Prostate gland (tissue), 2 donors: ENCODE results near the gene NUP133. TPM values are rescaled to one million over a fixed set of nuclear protein-coding genes. Genes with fewer than 3 reads are reported as not detected.

Source experiments
- DNase-seq: peaks from one replicate; pipeline ENCODE4 v3.0.0-alpha.2; 2019; ENCODE audit warnings: low spot score
- H3K27ac ChIP-seq, 2 donors: fragments of 200-600 bp; sonication (generic); 2 replicates each; pipeline ENCODE4 v1.5.1; 2017 to 2019
- H3K27me3 ChIP-seq: fragments of 200-600 bp; sonication (generic); replicated peaks from 2 replicates; pipeline ENCODE4 v1.5.1; 2019; ENCODE audit not compliant: insufficient read depth
- H3K36me3 ChIP-seq, 2 donors: fragments of 200-600 bp; sonication (generic); 1 replicate in 1 of 2; 2 replicates in 1 of 2; pipeline versions ENCODE4 v1.5.1 to v1.8.1; 2017 to 2019
- H3K4me1 ChIP-seq: fragments of 200-600 bp; sonication (generic); replicated peaks from 2 replicates; pipeline ENCODE4 v1.5.1; 2019
- H3K4me3 ChIP-seq, 2 donors: fragments of 200-600 bp; sonication (generic); 2 replicates each; pipeline ENCODE4 v1.5.1; 2017 to 2019
- H3K9me3 ChIP-seq: fragments of 200-600 bp; sonication (generic); 2 replicates; pipeline ENCODE4 v1.5.1; 2017
- POLR2A ChIP-seq: fragments of 450-650 bp; IDR thresholded peaks from one replicate; pipeline ENCODE4 v1.6.1; 2016; ENCODE audit warnings: antibody characterized with exemption, mild to moderate bottlenecking
- POLR2AphosphoS5 ChIP-seq: sonication (generic); formaldehyde crosslinking; IDR thresholded peaks from one replicate; pipeline ENCODE4 v1.6.1; 2017; ENCODE audit warnings: antibody characterized with exemption
- WGBS: methylation state at CpG from one replicate; pipeline ENCODE4 v1.1.5; 2018; 5-methylcytosine and 5-hydroxymethylcytosine counted together
- intact Hi-C: fragments of 100-400 bp; cut with DNase I; formaldehyde crosslinking; loops from one replicate; pipeline ENCODE4 v1.14.2; 2022
- total RNA-seq, 2 donors: library from RNA; depleted of rRNA; stranded (reverse); fragments of >200 nt; gene quantifications; one replicate each; pipeline ENCODE4 v1.1.0, GENCODE V29; 2016
- TF ChIP-seq, protein P1 (sequence below), 4 experiments: fragments of 200-600 bp in 2 of 4; fragments of 450-650 bp in 2 of 4; sonication (generic) in 2 of 4; IDR thresholded peaks; 1 replicate in 3 of 4; 2 replicates in 1 of 4; pipeline ENCODE4 v1.5.1; 2016 to 2019; ENCODE audit warnings: antibody characterized with exemption in 4 of 4, mild to moderate bottlenecking in 2 of 4, moderate library complexity in 2 of 4

NUP133 gene
- total RNA-seq, 2 donors from 2014 or later, result 26.3 to 36.4 TPM

DNA sequence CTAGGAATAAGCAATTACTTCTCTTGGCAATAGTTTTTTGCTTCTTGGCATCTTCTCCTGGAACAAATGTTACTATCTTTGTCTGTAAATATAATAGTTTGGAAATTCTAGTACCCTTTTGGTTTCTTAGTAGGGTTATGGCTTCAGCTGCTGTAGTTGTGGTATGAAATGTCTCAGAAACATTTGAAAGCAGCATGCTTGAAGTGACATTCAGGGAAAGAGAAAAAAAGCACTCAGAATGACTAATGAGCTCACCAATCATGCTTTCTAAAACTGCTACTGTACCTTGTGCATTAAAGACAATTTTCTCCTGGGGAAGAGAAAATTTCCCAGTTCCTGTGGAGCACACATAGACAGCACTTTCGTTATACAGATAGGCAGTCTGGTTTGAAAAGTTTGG is 21.0 kb downstream of the NUP133 start:
- peaks cover 4 to 9% of the 10 kb centered on the region in 2 donors for H3K36me3 ChIP-seq
- intact Hi-C loops, result no loop called here

DNA sequence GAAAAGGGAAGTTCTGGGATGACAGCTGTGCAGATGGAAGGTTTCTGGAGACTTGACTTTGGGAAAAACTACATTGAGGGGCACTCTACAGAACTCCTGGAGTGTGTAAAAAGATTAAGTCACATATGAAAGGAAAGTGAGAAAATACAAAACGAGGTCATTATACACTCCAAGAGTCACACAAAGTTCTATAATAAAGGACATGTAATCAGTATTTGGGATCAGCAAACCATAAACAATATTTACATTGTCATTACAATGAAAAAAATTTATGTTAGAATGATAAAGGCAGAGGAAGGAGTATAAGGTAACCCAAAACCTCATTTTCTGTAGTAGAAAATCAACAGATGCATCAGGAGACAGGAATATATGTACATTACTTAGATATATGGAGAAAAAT is 22.8 kb downstream of the NUP133 start:
- no peaks in the 10 kb centered on the region for H3K4me1 ChIP-seq
- no peak overlapping the region for H3K4me3 ChIP-seq
- H3K36me3 ChIP-seq, result peaks cover 4 to 9% of the 10 kb centered on the region in 2 donors
- no peaks in the 10 kb centered on the region for H3K9me3 ChIP-seq
- 62% methylated on average over 1 of the region's 1 CpG for WGBS
- intact Hi-C loops, result no loop called here
- no peak overlapping the region for H3K27ac ChIP-seq
- H3K27me3 ChIP-seq, result no peaks in the 10 kb centered on the region
- TF ChIP-seq POLR2A (no peak), POLR2AphosphoS5 (no peak)
- TF ChIP-seq, protein P1, sequence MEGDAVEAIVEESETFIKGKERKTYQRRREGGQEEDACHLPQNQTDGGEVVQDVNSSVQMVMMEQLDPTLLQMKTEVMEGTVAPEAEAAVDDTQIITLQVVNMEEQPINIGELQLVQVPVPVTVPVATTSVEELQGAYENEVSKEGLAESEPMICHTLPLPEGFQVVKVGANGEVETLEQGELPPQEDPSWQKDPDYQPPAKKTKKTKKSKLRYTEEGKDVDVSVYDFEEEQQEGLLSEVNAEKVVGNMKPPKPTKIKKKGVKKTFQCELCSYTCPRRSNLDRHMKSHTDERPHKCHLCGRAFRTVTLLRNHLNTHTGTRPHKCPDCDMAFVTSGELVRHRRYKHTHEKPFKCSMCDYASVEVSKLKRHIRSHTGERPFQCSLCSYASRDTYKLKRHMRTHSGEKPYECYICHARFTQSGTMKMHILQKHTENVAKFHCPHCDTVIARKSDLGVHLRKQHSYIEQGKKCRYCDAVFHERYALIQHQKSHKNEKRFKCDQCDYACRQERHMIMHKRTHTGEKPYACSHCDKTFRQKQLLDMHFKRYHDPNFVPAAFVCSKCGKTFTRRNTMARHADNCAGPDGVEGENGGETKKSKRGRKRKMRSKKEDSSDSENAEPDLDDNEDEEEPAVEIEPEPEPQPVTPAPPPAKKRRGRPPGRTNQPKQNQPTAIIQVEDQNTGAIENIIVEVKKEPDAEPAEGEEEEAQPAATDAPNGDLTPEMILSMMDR (IDR thresholded peaks at IDR 0.05), result no peak
- DNase-seq, result no peak

More for the DNA sequence above, 21.0 kb downstream of the NUP133 start:
- Histone ChIP-seq H3K27ac (no peak overlapping the region), H3K4me3 (no peak overlapping the region), H3K9me3 (no peaks in the 10 kb centered on the region), H3K4me1 (no peaks in the 10 kb centered on the region), H3K27me3 (no peaks in the 10 kb centered on the region)
- TF ChIP-seq POLR2AphosphoS5 (no peak), POLR2A (no peak)
- TF ChIP-seq, protein P1 (IDR thresholded peaks at IDR 0.05), result no peak
- DNase-seq, result no peak
- 98% methylated on average over 1 of the region's 1 CpG for WGBS

DNA sequence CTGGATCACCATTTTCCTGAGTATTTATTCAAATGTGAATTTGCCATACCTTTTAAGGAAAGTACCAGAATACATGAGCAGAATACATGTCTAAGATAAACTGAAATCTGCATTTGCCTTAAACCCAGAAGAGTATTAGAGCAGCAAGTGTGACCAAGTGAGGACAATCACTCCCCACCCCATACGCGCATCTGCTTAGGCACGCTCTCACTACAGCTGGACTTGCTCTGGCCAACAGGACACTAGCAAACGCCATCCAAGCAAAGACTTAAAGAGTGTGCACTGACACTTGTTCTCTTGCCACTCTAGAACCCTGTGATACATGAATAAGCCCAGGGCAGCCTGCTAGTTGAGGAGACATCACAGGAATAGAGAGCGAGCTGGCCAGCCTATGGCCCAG is 25.6 kb downstream of the NUP133 start:
- TF ChIP-seq POLR2AphosphoS5 (no peak), POLR2A (no peak)
- TF ChIP-seq, protein P1 (IDR thresholded peaks at IDR 0.05), result no peak
- no peak for DNase-seq
- Histone ChIP-seq H3K27me3 (no peaks in the 10 kb centered on the region), H3K4me1 (no peaks in the 10 kb centered on the region), H3K9me3 (no peaks in the 10 kb centered on the region), H3K27ac (no peak overlapping the region), H3K36me3 (peaks cover 0 to 9% of the 10 kb centered on the region in 2 donors), H3K4me3 (no peak overlapping the region)
- 72% methylated on average over 5 of the region's 5 CpGs for WGBS
- intact Hi-C loops, result no loop called here

DNA sequence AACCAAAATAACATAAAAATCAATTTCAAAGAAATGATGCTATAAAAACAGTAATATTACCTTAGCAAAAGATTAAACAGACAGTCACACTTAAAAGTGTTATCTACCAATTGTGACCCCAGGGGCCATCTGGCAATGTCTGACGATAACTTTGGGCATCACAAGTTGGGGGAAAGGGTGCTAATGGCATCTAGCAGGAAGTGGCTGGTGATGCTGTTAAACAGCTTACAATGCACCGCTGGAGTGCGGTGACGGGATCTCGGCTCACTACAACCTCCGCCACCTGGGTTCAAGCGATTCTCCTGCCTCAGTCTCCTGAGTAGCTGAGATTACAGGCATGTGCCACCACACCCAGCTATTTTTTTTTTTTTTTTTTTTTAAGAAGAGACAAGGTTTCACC is 27.6 kb downstream of the NUP133 start:
- 95% methylated on average over 7 of the region's 7 CpGs for WGBS
- no peak overlapping the region for H3K4me3 ChIP-seq
- no peak for TF ChIP-seq POLR2AphosphoS5
- TF ChIP-seq, protein P1 (IDR thresholded peaks at IDR 0.05), result no peak
- no peak for TF ChIP-seq POLR2A
- no peak overlapping the region for H3K27ac ChIP-seq
- no peaks in the 10 kb centered on the region for H3K4me1 ChIP-seq
- intact Hi-C loops, result loop anchor here (2.0 kb wide), 1 partner anchor 222 kb away; no protein-coding TSS in a partner anchor
- DNase-seq, result no peak
- no peaks in the 10 kb centered on the region for H3K9me3 ChIP-seq
- H3K27me3 ChIP-seq, result no peaks in the 10 kb centered on the region
- H3K36me3 ChIP-seq, result peaks cover 0 to 9% of the 10 kb centered on the region in 2 donors

DNA sequence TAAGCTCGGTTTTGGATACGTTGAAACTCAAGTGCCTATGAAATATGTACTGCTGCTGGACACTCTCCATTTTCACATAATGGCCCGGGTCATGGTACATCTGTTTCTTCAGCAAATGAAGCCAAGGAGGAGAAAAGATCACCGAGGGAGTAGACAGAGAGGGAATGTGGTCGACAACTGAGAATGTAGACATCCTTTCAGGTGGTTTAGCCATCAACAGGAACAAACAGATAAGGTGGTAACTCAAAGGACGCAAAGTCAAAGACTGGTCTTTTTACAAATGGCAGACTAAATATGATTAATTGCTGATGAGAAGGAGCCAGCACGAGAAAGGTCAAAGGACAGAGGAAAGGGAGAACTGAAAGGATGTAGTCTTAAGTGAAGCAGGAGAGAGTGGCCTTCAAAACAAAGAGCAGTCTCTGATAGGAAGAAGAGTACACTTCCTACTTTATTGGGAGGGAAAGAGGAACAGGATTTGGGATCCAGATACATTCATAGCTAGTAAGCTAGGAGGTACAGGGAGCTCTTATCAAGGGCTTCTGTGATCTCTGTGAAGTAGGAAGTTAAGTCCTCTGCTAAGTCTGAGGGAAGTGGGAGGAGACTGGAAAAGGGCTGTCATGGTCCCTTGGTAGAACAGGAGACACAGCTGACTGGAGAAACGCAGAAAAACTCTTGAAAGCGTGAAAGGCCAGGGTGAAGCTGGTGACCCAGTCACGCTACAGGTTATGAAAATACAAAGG is 28.3 kb downstream of the NUP133 start:
- intact Hi-C loops, result loop anchor here (2.0 kb wide), 1 partner anchor 221 kb away; no protein-coding TSS in a partner anchor
- WGBS, result 77% methylated on average over 10 of the region's 10 CpGs
- no peaks in the 10 kb centered on the region for H3K9me3 ChIP-seq
- H3K4me3 ChIP-seq, result no peak overlapping the region
- H3K27me3 ChIP-seq, result no peaks in the 10 kb centered on the region
- TF ChIP-seq POLR2AphosphoS5, result no peak
- no peak for TF ChIP-seq POLR2A
- TF ChIP-seq, protein P1 (IDR thresholded peaks at IDR 0.05), result no peak
- no peaks in the 10 kb centered on the region for H3K4me1 ChIP-seq
- peaks cover 0 to 9% of the 10 kb centered on the region in 2 donors for H3K36me3 ChIP-seq
- DNase-seq, result no peak
- no peak overlapping the region for H3K27ac ChIP-seq
